HepG2 (cell line): ENCODE data around the gene KIZ. TPM values are rescaled to one million over a fixed set of nuclear protein-coding genes. Genes with fewer than 3 reads are reported as not detected.

Experiments used
- ARNTL ChIP-seq: sonication (generic); formaldehyde crosslinking; IDR thresholded peaks from 2 replicates; pipeline ENCODE4 v1.4.0; 2020; ENCODE audit warnings: mild to moderate bottlenecking, missing genetic modification reagents
- ATF4 ChIP-seq, 2 experiments: fragments of 450-650 bp in 1 of 2; sonication (generic) in 1 of 2; formaldehyde crosslinking; IDR thresholded peaks; 2 replicates each; pipeline versions ENCODE4 v1.5.0 to v1.8.0; 2020 to 2022; ENCODE audit warnings: mild to moderate bottlenecking in 1 of 2, missing genetic modification reagents in 1 of 2
- ELF1 ChIP-seq: sonication (generic); formaldehyde crosslinking; IDR thresholded peaks from 2 replicates; pipeline ENCODE4 v1.4.0; 2020; ENCODE audit warnings: missing genetic modification reagents
- FOSL2 ChIP-seq: sonication (generic); formaldehyde crosslinking; IDR thresholded peaks from 2 replicates; pipeline ENCODE4 v1.4.0; 2020; ENCODE audit warnings: missing genetic modification reagents
- HMG20A ChIP-seq: IDR thresholded peaks from 2 replicates; pipeline ENCODE4 v1.6.1; 2016; ENCODE audit warnings: borderline replicate concordance
- MAX ChIP-seq: IDR thresholded peaks from 2 replicates; pipeline ENCODE4 v1.6.1; 2012; ENCODE audit warnings: inconsistent platforms
- MLLT10 ChIP-seq: sonication (generic); formaldehyde crosslinking; IDR thresholded peaks from 2 replicates; pipeline ENCODE4 v1.4.0; 2020; ENCODE audit warnings: missing genetic modification reagents
- NFAT5 ChIP-seq: sonication (generic); formaldehyde crosslinking; IDR thresholded peaks from 2 replicates; pipeline ENCODE4 v1.4.0; 2020; ENCODE audit warnings: missing genetic modification reagents
- RFX3 ChIP-seq: IDR thresholded peaks from 2 replicates; pipeline ENCODE4 v1.6.1; 2016; ENCODE audit warnings: missing biosample characterization, missing genetic modification reagents
- TBP ChIP-seq: sonication (generic); formaldehyde crosslinking; IDR thresholded peaks from 2 replicates; pipeline ENCODE4 v1.5.0; 2020; ENCODE audit warnings: missing genetic modification reagents
- TFDP1 ChIP-seq: IDR thresholded peaks from 2 replicates; pipeline ENCODE4 v1.6.1; 2016; ENCODE audit warnings: missing compliant biosample characterization, missing genetic modification reagents, borderline replicate concordance
- ZMYM4 ChIP-seq: sonication (generic); formaldehyde crosslinking; IDR thresholded peaks from 2 replicates; pipeline ENCODE4 v1.8.1; 2023; ENCODE audit warnings: mild to moderate bottlenecking, missing genetic modification reagents
- ZNF382 ChIP-seq: sonication (generic); formaldehyde crosslinking; IDR thresholded peaks from 2 replicates; pipeline ENCODE4 v1.5.0; 2020; ENCODE audit warnings: missing genetic modification reagents, mild to moderate bottlenecking, borderline replicate concordance
- polyA plus RNA-seq, 8 experiments: library from polyadenylated mRNA; depleted of rRNA in 3 of 8; stranded (reverse) in 7 of 8; unstranded in 1 of 8; fragments of >200 nt; fragmentation: Illumina TruSeq in 4 of 8; extraction: Trizol in 4 of 8; gene quantifications; 2 replicates each; pipeline versions ENCODE4 v1.2.1 to v1.2.3, GENCODE V29; 2011 to 2016; ENCODE audit warnings: low read depth in 4 of 8, missing spikeins in 1 of 8, mixed read lengths in 1 of 8; ENCODE audit not compliant: insufficient read depth in 1 of 8
- total RNA-seq, 5 experiments: library from RNA; depleted of rRNA; stranded (reverse); fragments of >200 nt; fragmentation: Illumina TruSeq; extraction: Trizol; gene quantifications; 2 replicates each; pipeline ENCODE4 v1.2.3, GENCODE V29; 2016; ENCODE audit warnings: low read depth in 1 of 5
- TF ChIP-seq, protein P1 (sequence below), 2 experiments: sonication (generic) in 1 of 2; formaldehyde crosslinking in 1 of 2; IDR thresholded peaks; 2 replicates each; pipeline versions ENCODE4 v1.6.1 to v1.9.0; 2014 to 2022; ENCODE audit warnings: antibody characterized with exemption in 1 of 2, borderline replicate concordance in 1 of 2, inconsistent platforms in 1 of 2, low read depth in 1 of 2, missing genetic modification reagents in 1 of 2
- TF ChIP-seq, protein P2 (sequence below): sonication (generic); formaldehyde crosslinking; IDR thresholded peaks from 2 replicates; pipeline ENCODE4 v1.5.1; 2020; ENCODE audit warnings: missing genetic modification reagents, mild to moderate bottlenecking, borderline replicate concordance

KIZ gene
- total and polyA plus RNA-seq, 2 of the 13 experiments (the other 11 are each of a cell fraction or from before 2014, with no cell fraction given), result 46.3 to 114 TPM

DNA sequence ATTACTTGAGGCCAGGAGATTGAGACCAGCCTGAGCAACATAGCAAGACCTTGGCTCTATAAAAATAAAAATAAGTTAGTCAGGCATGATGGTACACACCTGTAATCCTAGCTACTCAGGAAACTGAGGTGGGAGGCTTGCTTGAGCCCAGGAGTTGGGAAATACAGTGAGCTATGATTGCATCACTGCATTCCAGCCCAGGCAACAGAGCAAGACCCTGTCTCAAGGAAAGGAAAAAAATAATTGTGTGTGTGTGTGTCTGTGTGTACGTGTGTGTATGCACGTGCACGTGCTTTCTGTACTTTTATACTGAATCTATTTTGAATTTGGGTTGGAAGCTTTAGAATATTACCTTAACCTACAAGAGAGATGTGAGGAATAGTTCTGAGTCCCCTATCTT lies 58.9 kb downstream of the KIZ start (continued):
- TF ChIP-seq ZMYM4 (CRISPR knock-in tag) (peak; percentile 54; the same call in 1 of the 2 replicates), ELF1 (CRISPR knock-in tag) (no peak), NFAT5 (CRISPR knock-in tag) (no peak), HMG20A (peak; percentile 73), ATF4 (CRISPR knock-in tag; IDR thresholded peaks at IDR 0.05) (peak in 1 of 2 experiments; percentile 97; a peak in 2 of 4 replicates), MLLT10 (CRISPR knock-in tag) (no peak), FOSL2 (CRISPR knock-in tag) (peak; percentile 80), ARNTL (CRISPR knock-in tag) (no peak), TBP (CRISPR knock-in tag) (no peak), RFX3 (CRISPR knock-in tag) (0 out of 2 replicates have a peak, but pooled peaks have one; percentile 36), MAX (peak; percentile 57), ZNF382 (CRISPR knock-in tag) (no peak), TFDP1 (no peak)
- TF ChIP-seq, protein P1, sequence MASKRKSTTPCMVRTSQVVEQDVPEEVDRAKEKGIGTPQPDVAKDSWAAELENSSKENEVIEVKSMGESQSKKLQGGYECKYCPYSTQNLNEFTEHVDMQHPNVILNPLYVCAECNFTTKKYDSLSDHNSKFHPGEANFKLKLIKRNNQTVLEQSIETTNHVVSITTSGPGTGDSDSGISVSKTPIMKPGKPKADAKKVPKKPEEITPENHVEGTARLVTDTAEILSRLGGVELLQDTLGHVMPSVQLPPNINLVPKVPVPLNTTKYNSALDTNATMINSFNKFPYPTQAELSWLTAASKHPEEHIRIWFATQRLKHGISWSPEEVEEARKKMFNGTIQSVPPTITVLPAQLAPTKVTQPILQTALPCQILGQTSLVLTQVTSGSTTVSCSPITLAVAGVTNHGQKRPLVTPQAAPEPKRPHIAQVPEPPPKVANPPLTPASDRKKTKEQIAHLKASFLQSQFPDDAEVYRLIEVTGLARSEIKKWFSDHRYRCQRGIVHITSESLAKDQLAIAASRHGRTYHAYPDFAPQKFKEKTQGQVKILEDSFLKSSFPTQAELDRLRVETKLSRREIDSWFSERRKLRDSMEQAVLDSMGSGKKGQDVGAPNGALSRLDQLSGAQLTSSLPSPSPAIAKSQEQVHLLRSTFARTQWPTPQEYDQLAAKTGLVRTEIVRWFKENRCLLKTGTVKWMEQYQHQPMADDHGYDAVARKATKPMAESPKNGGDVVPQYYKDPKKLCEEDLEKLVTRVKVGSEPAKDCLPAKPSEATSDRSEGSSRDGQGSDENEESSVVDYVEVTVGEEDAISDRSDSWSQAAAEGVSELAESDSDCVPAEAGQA (IDR thresholded peaks at IDR 0.05; ENCODE audit: low read depth), result no peak
- TF ChIP-seq, protein P1 (CRISPR knock-in tag; IDR thresholded peaks at IDR 0.05; ENCODE audit: borderline replicate concordance), result no peak
- TF ChIP-seq, protein P2, sequence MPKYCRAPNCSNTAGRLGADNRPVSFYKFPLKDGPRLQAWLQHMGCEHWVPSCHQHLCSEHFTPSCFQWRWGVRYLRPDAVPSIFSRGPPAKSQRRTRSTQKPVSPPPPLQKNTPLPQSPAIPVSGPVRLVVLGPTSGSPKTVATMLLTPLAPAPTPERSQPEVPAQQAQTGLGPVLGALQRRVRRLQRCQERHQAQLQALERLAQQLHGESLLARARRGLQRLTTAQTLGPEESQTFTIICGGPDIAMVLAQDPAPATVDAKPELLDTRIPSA, result no peak
